GM19372 (cell line): ENCODE results near the gene CNDP2.
"Not testable (repeated sequence)": the region's sequence is repeated elsewhere in the genome, so short reads cannot be mapped to it uniquely, and the experiment has no call there.

Experiments used
- ATAC-seq: cut with Tn5 transposase; IDR thresholded peaks from one replicate; pipeline ENCODE4 v1.9.1; 2021; ENCODE audit warnings: mild to moderate bottlenecking, low read depth, moderate library complexity; ENCODE audit not compliant: unreplicated experiment

Gene CNDP2

DNA sequence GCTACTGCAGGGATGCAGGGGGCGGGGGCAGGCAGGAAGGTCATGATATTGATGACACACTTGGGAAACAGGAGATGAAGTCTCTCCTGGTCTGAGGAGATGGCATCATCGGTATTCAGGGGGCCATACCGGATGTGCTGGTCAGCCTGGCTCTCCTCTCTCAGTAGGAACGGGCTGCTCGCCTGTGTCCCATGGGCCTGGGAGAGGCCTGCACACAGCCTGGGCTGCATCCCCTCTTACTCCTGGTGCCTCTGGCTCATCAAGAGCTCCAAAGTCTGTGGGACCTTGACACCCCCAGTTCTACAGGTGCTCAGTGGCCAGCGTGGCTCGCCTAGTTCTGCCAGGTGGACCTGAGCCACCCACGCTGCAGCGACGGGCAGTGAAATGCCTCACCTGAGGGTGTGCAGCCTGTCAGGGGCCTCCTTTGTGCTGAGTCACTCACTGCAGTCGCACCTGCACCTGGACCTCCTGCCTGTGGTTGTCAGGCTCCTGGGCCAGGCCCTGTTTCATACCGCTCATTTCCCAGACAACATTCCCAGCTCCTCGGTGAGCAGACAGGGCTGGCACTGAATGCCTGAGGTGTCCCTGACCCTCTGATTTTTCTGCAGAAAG, 19.6 kb downstream of the CNDP2 start:
- ATAC-seq: no peak

DNA sequence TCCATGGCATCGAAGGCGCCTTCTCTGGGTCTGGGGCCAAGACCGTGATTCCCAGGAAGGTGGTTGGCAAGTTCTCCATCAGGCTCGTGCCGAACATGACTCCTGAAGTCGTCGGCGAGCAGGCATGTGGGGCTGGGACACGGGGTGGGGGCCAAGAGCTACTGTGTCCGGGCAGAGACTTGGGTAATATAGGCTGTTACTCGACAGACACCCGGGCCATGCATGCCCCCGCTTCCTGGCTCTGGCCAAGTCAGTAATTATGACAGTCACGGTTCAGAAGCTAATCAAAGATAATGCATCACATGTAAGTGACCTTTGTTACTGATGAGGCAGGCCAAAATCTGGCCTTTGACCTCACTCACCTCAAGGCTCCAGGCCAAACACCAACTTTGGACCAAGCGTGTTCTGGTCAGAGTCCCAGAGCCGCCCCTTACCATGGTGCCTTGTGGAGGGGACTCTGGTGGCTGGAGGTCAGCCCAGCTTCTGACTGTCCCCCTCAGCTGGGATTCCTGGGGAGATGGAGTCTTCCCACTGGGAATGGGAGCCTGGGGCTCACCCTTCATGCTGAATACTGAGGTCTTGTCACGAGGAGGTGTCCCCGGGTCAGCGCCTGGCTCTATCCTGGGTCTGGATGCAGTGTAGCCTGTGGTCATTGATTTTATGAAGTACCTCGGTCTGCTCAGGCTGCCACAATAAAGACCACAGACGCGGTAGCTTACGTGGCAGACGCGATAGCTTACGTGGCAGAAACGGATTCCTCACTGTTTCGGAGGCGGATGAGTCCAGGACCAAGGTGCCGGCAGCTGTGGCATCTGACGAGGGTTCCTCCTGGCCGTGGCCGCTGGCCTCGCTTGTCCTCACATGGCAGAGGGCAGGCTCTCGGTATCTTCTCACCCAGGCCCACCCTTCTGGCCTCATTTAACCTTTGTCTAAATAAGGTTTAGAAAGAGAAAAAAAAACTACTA, 20.4 kb downstream of the CNDP2 start:
- no peak for ATAC-seq

DNA sequence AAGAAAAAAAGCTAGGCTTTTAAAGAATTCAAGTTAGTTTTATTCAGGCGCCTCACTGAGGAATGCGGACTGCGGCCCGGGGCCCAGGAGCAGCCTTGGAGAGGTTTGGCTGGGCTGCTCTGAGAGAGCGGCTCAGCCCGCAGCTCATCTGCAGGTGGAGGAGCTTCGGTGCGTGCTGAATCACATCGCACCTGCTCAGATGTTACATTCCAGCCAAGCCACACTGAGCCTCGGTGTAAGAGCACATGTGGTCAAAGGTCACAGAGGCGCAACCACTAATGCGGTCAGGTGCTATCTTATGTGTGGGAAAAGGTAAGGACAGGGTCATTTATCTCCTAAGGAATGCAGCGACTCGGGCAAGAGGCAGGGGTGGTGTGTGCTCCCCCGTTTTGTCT, 21.1 kb downstream of the CNDP2 start:
- no peak for ATAC-seq

DNA sequence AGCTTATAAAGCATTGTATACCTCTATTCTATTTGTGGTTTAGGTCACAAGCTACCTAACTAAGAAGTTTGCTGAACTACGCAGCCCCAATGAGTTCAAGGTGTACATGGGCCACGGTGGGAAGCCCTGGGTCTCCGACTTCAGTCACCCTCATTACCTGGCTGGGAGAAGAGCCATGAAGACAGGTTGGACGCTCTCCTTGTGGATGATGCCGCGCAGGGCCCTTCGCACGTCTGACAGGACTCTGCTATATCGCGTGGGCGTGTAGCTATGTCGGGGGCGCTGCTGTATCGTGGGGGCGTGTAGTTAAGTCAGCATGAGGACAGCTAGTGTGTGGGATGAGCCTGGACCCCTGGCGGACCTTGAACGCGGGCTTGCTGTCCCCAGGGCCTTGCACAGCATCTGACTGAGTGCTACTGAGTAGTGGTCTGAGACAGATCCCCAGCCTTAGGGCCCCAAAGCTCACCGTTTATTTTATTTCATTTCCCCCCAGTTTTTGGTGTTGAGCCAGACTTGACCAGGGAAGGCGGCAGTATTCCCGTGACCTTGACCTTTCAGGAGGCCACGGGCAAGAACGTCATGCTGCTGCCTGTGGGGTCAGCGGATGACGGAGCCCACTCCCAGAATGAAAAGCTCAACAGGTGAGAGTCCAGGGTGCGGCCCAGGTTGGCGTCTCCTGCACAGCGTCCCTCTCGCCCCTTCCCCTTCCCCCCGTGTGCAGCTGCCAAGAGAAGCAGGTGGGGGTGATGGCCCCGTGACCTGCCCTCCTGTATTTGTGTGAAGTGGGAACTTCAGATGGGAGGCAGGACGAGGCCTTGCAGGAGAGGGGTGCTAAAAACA, 22.5 kb downstream of the CNDP2 start:
- no peak for ATAC-seq

DNA sequence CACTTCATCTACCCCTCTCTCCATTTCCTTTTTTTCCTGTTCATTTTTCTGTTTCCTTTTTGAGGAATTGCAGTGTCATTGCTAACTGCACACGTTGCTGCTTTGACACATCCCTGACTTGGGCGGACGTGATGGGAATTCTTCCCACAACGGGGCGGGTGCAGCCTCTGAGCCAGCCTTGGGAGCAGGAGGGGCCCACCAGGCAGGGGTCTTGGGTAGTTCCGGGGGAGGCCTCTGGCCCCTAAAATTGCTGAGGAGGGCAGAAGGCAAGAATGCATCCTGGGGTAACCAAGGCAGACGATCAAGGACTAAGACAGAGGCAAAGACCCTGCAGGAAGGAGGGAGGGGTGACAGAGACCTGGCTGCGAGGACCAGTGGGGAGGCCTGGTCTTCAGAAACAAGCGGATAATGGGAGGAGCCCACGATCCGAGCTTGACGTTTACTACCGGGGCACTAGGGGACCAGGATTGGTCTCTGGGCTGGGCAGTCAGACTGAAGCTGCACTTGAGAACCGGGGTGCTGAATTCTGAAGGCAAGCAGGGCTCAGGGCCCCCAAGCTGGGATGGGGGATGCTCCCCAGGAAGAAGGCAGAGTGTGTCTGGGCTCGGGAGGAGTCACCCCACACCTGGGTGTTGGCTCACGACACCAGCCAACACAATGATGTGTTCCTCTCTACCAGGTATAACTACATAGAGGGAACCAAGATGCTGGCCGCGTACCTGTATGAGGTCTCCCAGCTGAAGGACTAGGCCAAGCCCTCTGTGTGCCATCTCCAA, 23.3 kb downstream of the CNDP2 start:
- no peak for ATAC-seq

DNA sequence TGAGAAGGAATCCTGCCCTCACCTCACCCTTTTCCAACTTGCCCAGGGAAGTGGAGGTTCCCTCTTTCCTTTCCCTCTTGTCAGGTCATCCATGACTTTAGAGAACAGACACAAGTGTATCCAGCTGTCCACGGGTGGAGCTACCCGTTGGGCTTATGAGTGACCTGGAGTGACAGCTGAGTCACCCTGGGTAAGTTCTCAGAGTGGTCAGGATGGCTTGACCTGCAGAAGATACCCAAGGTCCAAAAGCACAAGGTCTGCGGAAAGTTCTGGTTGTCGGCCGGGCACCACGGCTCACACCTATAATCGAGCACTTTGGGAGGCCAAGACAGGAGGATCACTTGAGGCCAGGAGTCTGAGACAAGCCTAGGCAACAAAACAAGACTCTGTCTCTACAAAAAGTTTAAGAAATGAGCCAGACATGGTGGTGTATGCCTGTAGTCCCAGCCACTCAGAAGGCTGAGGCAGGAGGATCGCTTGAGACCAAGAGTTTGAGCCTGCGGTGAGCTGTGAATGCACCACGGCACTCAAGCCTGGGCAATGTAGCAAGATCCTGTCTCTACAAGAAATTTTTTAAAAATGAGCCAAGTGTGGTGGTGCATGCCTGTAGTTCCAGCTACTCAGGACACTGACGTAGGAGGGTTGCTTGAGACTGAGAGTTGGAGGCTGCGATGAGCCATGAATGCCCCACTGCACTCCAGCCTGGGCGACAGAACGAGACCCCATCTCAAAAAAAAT, 24.1 kb downstream of the CNDP2 start:
- ATAC-seq: no peak

DNA sequence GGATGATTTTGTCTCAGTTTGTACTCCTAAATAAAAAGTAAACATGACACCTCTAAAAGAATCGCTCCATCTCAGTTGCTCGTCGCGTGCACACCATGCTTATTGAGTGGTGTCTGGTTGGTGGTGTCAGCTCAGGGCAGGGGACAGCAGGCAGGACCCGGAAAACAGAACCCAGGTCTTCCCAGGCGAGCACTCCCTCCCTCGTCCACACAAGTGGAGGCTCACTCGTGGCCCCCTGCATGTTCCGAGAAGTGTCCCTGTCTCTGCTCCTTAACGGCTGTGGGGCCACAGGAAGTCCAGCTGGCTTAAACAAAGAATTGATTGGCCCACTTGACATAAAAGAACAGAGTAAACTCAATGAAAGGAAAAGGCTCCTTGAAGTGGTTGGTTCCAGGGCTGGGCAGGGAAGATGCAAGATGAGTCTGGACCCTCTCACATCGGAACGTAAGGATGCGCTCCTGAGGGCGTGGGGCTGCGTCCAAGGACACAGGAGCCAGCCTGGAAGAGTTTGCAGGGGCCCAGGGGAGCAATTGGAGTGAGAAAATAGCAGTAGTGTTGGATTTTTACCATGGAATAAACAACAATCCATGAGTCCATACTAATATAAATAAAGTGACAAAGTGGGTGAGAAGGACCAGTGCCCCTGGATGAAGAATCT, 25.0 kb downstream of the CNDP2 start:
- no peak for ATAC-seq

DNA sequence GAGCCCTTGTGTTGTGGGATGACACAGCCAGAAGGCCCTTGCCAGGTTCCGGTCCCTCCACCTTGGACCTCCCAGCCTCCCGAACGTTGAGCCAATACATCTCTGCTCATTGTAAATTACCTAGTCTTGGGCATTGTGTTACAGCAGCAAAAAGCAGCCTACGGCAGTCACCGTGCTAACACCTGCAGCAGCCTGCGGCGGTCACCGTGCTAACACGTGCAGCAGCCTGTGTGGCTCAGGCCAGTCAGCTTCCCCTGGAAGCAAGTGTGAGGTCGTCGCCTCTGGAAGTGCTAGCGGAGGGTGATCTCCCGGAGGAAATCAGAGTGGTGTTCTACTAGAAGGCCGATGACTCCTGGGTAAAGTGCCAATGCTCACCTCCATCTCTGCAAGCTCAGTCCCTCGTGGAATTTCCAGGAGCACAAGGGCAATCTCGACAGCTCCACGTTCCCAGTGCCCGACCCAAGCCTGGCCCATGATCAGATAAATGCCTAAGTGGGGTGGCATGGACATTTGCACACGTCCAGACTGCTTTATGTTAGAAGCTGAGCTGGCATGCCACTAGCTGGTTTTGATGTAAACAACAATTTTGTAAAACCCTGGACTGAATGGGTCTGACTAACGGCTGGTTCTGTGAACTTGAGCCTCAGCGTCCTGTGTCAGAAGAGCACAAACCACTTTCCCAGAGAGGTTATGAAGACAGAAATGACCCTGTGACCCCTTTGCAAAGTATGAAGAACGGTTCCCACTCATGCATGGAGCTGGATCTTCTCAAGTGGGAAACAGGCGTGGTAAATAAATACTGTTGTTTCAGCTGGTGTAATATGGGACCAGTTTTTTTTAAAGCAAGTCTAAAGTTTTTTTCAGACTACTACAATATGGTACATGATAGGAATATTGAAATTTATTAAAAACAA, 26.7 kb downstream of the CNDP2 start:
- no peak for ATAC-seq

DNA sequence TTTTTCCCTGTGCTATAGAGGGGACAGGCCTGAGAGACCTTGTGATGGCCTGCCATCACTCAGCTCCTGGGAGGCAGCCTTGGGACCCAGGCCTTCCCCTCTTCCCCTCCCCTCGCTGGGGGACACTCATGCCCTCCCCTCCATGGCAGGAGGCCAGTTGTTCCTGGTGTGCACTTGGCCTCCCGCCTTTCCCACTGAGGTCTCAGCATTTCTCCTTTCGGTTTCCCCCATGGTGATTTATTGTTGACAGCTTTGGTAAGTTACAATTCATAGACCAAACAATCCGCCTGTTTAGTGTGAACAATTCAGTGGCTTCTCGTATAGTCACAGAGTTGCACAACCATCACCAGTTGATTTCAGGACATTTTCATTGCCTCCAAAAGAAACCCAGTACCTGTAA, 27.9 kb downstream of the CNDP2 start:
- no peak for ATAC-seq

DNA sequence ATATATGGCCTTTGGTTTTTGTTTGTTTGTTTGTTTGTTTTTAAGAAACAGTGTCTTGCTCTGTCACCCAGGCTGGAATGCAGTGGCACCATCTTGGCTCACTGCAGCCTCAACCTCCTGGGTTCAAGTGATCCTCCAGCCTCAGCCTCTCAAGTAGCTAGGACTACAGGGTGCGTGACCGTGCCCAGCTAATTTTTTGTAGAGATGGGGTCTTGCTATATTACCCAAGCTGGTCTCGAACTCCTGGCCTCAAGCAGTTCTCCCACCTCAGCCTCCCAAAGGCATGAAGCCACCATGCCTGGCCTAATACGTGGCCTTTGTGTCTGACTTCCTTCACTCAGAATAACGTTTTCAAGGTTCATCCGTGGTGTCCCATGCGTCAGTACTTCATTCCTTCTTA, 28.8 kb downstream of the CNDP2 start:
- not testable (repeated sequence) for ATAC-seq

DNA sequence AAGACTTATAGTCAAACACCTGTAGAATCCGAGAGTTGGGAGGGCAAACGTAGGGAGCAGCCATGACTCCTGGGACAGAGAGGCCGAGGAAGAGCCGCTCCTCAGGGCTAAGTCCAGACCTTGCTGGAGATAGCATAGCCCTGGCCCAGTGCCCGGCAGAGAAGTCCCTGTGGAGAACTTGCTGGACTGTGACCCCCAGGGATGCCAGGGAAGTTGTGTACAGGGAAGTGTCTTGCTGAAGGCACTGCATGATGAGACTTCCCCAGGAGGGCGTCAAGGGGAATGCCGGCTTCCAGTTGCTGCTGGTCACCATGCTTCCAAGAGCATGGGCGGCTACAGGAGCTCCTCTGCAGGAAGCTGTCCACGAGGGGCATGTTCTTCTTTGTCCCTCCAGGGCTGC, 29.6 kb downstream of the CNDP2 start:
- no peak for ATAC-seq

DNA sequence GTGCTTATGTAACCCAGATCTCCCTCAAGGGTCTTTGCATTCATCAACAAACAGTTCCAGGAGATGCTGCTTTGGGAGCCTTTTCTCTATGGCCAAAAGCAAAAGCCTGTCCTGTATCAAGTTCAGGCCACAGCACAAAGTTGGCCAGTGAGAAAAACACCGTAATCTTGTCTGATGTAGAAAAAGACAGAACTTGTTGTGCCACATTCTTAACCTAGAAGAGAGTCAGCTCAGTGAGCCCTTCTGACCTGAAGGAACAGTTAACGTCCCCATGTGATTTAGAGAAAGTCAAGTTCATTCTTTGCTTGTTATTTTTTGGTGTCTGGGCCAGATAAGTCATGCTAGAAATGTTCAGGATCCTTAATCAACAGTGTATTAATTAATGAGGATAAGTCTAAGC, 30.3 kb downstream of the CNDP2 start:
- ATAC-seq: no peak

DNA sequence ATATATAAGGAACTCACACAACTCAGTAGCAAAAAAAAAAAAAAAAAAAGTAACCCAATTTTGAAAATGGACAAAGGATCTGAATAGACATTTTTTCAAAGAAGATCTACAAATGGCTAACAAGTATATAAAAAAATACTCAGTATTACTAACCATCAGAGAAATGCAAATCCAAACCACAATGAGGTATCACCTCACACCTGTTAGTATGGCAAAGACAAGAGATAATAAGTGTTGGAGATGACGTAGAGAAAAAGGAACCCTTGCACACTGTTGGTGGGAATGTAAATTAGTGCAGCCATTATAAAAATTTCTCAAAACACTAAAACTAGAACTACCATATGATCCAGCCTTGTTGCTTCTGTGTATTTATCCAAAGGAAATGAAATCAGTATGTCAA, 32.3 kb downstream of the CNDP2 start:
- ATAC-seq: no peak

DNA sequence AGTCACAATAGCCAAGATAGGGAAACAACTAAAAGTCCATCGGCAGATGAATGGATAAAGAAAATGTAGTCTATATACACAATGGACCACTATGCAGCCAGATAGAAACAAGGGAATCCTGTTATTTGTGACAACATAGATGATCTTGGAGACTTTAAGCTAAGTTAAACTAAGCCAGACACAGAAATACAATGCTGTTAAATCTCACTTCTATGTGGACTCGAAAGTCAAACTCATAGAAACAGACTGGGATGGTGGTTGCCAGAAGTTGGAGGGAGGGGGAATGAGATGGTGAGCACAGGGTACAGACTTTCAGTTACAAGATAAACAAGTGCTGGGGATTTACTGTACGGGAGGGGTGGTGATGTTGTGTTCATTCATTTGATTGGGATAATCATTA, 32.8 kb downstream of the CNDP2 start:
- no peak for ATAC-seq

DNA sequence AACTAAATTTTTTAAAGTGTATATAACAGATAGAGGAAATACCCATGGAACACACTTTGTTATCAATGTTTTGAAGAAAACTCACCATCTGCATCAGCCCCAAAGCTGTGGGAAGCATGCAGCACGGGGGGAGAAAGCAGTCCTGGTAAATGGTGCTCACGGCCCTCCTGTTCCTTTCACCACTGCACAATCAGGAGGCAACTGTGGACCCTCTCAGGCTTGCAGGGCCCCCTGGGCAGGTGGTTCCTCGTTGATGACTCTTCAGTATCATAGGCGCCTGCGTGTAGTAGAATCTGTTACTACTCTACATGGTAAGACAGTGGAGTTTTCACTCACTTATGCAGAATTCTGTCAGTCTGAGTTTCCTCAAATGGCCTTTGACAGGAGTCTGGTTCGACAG, 33.2 kb downstream of the CNDP2 start:
- ATAC-seq: no peak

DNA sequence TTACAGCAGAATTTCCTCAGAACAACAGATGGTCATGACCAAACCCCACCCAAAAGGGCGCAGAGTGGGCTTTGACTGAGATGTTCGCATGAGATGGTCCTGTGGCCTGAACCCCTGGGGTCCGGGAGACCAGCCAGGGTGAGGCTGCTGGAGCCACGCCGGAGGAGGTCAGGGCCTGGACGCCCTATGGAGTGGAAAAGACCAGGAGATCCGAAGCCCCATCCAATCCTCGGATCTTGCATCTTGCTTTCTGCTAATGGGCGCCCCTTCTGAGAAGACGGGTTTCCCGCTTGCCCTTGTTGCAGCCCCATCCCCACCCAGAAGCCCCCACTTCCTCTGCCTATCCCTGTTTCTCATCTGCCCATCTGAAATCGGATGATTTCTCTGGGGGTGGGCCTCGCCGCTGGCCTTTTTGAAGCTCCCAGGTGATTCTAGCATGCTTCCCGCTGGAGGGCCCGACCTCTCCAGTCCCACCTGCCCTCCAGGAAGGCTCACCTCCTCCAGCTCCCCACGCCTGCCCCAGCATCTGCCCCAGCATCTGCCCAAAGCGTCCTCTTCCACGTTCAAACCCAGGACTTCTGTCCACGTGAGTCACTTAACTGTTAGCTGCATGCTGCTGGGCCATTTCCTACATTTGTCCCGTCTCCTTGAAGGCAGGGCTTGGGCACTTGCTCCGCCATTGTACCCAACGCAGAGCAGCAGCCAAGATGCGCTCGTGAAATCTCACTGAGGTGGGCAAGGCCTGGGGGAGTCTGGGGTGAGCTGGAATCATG, 33.8 kb downstream of the CNDP2 start:
- no peak for ATAC-seq

DNA sequence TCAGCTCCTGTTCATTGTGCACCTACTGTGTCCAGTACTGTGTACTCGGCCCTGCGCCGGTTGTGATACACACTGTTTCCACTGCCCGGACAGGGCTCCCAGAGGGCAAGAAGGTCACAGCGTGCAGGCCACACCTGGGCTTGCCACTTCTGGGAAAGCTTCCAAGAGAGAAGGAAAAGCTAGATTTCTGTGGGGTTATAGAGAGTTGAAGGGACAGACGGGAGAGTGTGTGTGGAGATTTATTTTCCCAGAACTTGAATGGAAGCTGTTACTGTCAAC, 34.4 kb downstream of the CNDP2 start:
- no peak for ATAC-seq

DNA sequence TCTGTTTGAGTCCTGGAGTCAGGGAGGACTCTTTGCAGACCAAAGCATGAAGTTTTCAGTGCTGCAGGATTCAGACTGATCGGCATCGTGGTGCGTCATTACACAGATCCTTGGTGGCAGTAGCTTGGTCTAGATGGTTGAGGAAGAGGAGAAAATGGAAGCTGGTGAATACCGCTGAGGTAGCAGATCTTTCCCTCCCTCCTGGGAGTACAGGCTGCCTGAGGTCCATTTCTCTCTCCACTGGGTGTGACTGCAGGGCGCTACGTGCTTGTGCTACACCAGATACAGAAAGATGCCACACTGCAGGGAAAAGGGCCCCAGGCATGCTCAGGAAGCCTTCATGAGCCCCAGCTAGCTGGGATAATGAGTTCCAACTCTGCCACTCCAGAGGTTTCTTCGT, 34.9 kb downstream of the CNDP2 start:
- ATAC-seq: no peak
